D721Med (cell line): ENCODE measurements around the gene AS3MT.

Experiments used
- DNase-seq: peaks from one replicate; pipeline ENCODE4 v3.0.0; 2011; ENCODE audit warnings: low spot score; ENCODE audit not compliant: insufficient read length
- FAIRE-seq: peaks from 2 replicates; lab custom pipeline; 2011; peaks lifted over from hg19 to GRCh38; lab: Jason Lieb, UNC
- CTCF ChIP-seq: IDR thresholded peaks from 2 replicates; pipeline ENCODE4 v1.5.1; 2012; ENCODE audit warnings: mild to moderate bottlenecking, control low read depth; ENCODE audit not compliant: insufficient read depth; ENCODE audit errors: missing control alignments

Gene AS3MT

GRCh38 chr10:102935939-102936605 lies 66.8 kb downstream of the AS3MT start:
- no peak for DNase-seq
- TF ChIP-seq CTCF = no peak
- FAIRE-seq = no peak

GRCh38 chr10:102941401-102941800 lies 72.1 kb downstream of the AS3MT start:
- FAIRE-seq (no peak), DNase-seq (no peak)
- no peak for TF ChIP-seq CTCF

- DNase-seq = no peak
- no peak for TF ChIP-seq CTCF
- no peak for FAIRE-seq
These were observed 76.2 kb downstream of the AS3MT start for GRCh38 chr10:102945449-102945848.

GRCh38 chr10:102945962-102946361 lies 76.7 kb downstream of the AS3MT start:
- DNase-seq (no peak), FAIRE-seq (no peak)
- TF ChIP-seq CTCF = no peak

- DNase-seq (no peak), FAIRE-seq (no peak)
- TF ChIP-seq CTCF = no peak
These were observed 77.7 kb downstream of the AS3MT start for GRCh38 chr10:102946992-102947391.

GRCh38 chr10:102948176-102948575 lies 78.9 kb downstream of the AS3MT start:
- FAIRE-seq (no peak), DNase-seq (no peak)
- no peak for TF ChIP-seq CTCF

- DNase-seq (no peak), FAIRE-seq (no peak)
- TF ChIP-seq CTCF = no peak
These were observed 79.5 kb downstream of the AS3MT start for GRCh38 chr10:102948786-102949185.
